Esophagus (tissue), 2 donors: ENCODE data around the gene DNAJC16. TPM values are rescaled to one million over a fixed set of nuclear protein-coding genes. Genes with fewer than 3 reads are reported as not detected.
A peak's percentile ranks its signal among the peaks of the same experiment; 100 is the strongest.

ENCODE experiments used
- H3K27ac ChIP-seq, 2 donors: one replicate each; pipeline ENCODE4 v1.5.1; 2013; ENCODE audit warnings: low read depth in 2 of 2, mild to moderate bottlenecking in 2 of 2, inconsistent platforms in 1 of 2, low read length in 1 of 2, moderate library complexity in 1 of 2
- H3K27me3 ChIP-seq, 2 donors: one replicate each; pipeline ENCODE4 v1.6.1; 2013; ENCODE audit warnings: low read length in 2 of 2, control low read depth in 1 of 2, mild to moderate bottlenecking in 1 of 2; ENCODE audit not compliant: insufficient read depth in 2 of 2, control insufficient read depth in 1 of 2
- H3K36me3 ChIP-seq, 2 donors: one replicate each; pipeline ENCODE4 v1.6.1; 2013; ENCODE audit warnings: low read length in 1 of 2; ENCODE audit not compliant: control insufficient read depth in 2 of 2, insufficient read depth in 2 of 2
- H3K4me1 ChIP-seq, 2 donors: one replicate each; pipeline ENCODE4 v1.6.1; 2013; ENCODE audit warnings: low read length in 1 of 2; ENCODE audit not compliant: control insufficient read depth in 2 of 2, insufficient read depth in 2 of 2
- H3K4me3 ChIP-seq, 2 donors: one replicate each; pipeline ENCODE4 v1.5.1; 2013; ENCODE audit warnings: low read length in 2 of 2, mild to moderate bottlenecking in 2 of 2, low read depth in 1 of 2, moderate library complexity in 1 of 2
- H3K9me3 ChIP-seq, 2 donors: one replicate each; pipeline ENCODE4 v1.6.1; 2013; ENCODE audit warnings: mild to moderate bottlenecking in 2 of 2, low read depth in 1 of 2, low read length in 1 of 2, moderate library complexity in 1 of 2; ENCODE audit not compliant: control insufficient read depth in 2 of 2, insufficient read depth in 1 of 2
- WGBS, 2 donors: extraction: QIAGEN DNeasy Blood & Tissue Kit; methylation state at CpG; one replicate each; pipeline ENCODE4 v1.1.7; 2013; 5-methylcytosine and 5-hydroxymethylcytosine counted together
- polyA plus RNA-seq, 2 donors: library from polyadenylated mRNA; stranded (reverse); fragments of 200-250 nt; gene quantifications; one replicate each; pipeline ENCODE4 v1.2.3, GENCODE V29; 2013
- donor health status: healthy with polysubstance abuse.
- donor health status: Bipolar disorder and iron deficiency.

DNAJC16 gene
- polyA plus RNA-seq, 2 donors: 3.1 to 6.1 TPM

GRCh38 chr1:15526021-15526489 is 593 bp upstream of the DNAJC16 start:
- 10 to 12% methylated on average over 9 of the region's 9 CpGs for WGBS, 2 donors
- no peaks in the 10 kb centered on the region for H3K9me3 ChIP-seq
- peak overlapping the region in 1 of 2 donors; percentile 83 for H3K4me3 ChIP-seq
- H3K36me3 ChIP-seq: no peaks in the 10 kb centered on the region
- peak overlapping the region; percentile 93 to 97 for H3K27ac ChIP-seq
- no peaks in the 10 kb centered on the region for H3K4me1 ChIP-seq
- H3K27me3 ChIP-seq: no peaks in the 10 kb centered on the region

DNA sequence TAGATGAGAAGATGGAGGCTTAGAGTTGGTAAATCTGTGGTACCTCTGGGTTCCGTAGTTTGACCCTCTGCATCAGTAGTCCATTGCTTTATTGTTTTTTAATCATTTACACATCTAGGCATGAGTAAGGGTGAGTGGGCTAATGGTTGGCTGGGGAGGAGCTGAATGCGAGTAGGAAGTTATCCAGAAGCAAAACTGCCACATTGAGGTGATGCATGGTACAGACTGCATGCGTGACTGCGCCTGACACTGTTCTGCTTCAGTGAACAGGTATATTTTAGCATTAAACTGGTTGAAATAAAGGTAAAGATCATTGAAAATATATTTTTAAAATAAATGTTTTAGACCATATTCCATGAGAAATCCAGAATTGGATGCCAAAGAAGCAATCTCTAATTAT is 4.4 kb downstream of the DNAJC16 start:
- no peak overlapping the region for H3K27ac ChIP-seq
- no peak overlapping the region for H3K4me3 ChIP-seq
- H3K4me1 ChIP-seq: no peaks in the 10 kb centered on the region
- WGBS, 2 donors: 96% methylated on average over 4 of the region's 4 CpGs
- H3K9me3 ChIP-seq: no peaks in the 10 kb centered on the region
- no peaks in the 10 kb centered on the region for H3K27me3 ChIP-seq
- no peaks in the 10 kb centered on the region for H3K36me3 ChIP-seq

GRCh38 chr1:15531682-15532081 is 5.0 kb downstream of the DNAJC16 start:
- WGBS, 2 donors: 78 to 80% methylated on average over 2 of the region's 2 CpGs

GRCh38 chr1:15538771-15539170 is 12.1 kb downstream of the DNAJC16 start:
- 52 to 66% methylated on average over 6 of the region's 6 CpGs for WGBS, 2 donors
- H3K36me3 ChIP-seq: peaks cover 0 to 9% of the 10 kb centered on the region in 2 donors

More at GRCh38 chr1:15531682-15532081, 5.0 kb downstream of the DNAJC16 start:
- Histone ChIP-seq H3K4me3 (no peak overlapping the region), H3K27ac (no peak overlapping the region), H3K36me3 (no peaks in the 10 kb centered on the region), H3K9me3 (no peaks in the 10 kb centered on the region), H3K4me1 (no peaks in the 10 kb centered on the region), H3K27me3 (no peaks in the 10 kb centered on the region)

GRCh38 chr1:15540186-15540585 is 13.5 kb downstream of the DNAJC16 start:
- H3K4me1 ChIP-seq: no peaks in the 10 kb centered on the region
- H3K36me3 ChIP-seq: peaks cover 0 to 11% of the 10 kb centered on the region in 2 donors
- H3K27me3 ChIP-seq: no peaks in the 10 kb centered on the region
- H3K4me3 ChIP-seq: no peak overlapping the region
- no peak overlapping the region for H3K27ac ChIP-seq
- WGBS, 2 donors: 89 to 92% methylated on average over 8 of the region's 8 CpGs
- H3K9me3 ChIP-seq: no peaks in the 10 kb centered on the region

More at GRCh38 chr1:15538771-15539170, 12.1 kb downstream of the DNAJC16 start:
- H3K9me3 ChIP-seq: no peaks in the 10 kb centered on the region
- H3K4me1 ChIP-seq: no peaks in the 10 kb centered on the region
- H3K27me3 ChIP-seq: no peaks in the 10 kb centered on the region
- no peak overlapping the region for H3K27ac ChIP-seq
- H3K4me3 ChIP-seq: no peak overlapping the region

GRCh38 chr1:15541231-15541792 is 14.7 kb downstream of the DNAJC16 start:
- Histone ChIP-seq H3K4me1 (no peaks in the 10 kb centered on the region), H3K36me3 (peaks cover 0 to 14% of the 10 kb centered on the region in 2 donors), H3K27ac (no peak overlapping the region), H3K4me3 (no peak overlapping the region), H3K27me3 (no peaks in the 10 kb centered on the region), H3K9me3 (no peaks in the 10 kb centered on the region)
- 85 to 97% methylated on average over 4 of the region's 4 CpGs for WGBS, 2 donors

DNA sequence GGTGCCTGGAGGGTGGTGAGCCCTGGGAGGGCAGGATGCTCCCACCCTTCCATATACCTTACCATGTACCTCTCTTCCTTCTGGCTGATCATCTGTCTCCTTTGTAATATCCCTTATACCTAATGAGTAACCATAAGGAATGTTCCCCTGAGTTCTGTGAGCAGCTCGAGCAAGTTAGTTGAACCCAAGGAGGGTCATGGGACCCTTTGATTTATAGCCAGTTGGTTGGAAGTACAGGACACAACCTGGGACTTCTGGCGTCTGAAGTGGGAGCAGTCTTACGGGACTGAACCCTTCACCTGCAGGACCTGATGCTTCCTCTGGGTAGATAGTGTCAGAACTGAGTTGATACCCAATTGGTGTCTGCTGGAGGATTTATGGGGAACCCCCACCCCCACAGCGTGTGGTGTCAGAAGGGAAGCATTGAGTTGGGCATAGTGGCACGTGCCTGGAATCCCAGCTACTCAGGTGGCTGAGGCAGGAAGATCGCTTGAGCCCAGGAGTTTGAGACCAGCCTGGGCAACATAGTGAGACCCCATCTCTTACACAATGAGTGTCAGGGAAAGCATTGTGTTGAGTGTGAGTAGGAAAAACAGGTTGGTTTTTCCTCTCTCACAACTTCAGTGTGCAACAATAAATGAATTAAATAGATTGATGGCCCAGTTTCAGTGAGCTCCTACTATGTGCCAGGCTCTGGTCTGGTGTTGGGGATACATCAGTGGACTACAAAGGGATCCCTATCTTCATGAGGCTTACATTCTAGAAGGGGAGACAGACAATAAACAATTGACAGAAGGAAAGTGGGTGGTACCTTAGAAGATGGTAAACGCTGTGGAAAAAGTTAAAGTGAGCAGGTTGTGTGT is 16.0 kb downstream of the DNAJC16 start:
- peaks cover 0 to 17% of the 10 kb centered on the region in 2 donors for H3K36me3 ChIP-seq
- H3K4me1 ChIP-seq: no peaks in the 10 kb centered on the region
- no peaks in the 10 kb centered on the region for H3K9me3 ChIP-seq
- no peak overlapping the region for H3K4me3 ChIP-seq
- 82 to 92% methylated on average over 7 of the region's 7 CpGs for WGBS, 2 donors
- no peaks in the 10 kb centered on the region for H3K27me3 ChIP-seq
- no peak overlapping the region for H3K27ac ChIP-seq

DNA sequence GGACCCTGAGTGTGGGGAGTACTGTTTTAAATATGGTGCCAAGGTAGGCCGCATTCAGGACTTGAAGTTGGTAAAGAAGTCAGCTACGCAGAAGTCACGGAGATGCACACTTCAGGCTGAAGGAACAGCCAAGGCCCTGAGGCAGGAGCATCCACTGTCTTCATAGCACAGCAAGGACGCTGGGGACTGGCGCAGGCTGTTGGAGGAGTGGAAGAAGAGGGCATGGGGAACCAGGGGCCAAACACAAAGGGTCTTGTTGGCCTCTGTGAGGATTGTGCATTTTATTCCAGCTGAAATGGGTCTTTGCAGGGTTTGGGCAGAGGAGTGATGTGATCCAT is 16.6 kb downstream of the DNAJC16 start:
- Histone ChIP-seq H3K9me3 (no peaks in the 10 kb centered on the region), H3K4me1 (no peaks in the 10 kb centered on the region), H3K4me3 (no peak overlapping the region), H3K27ac (no peak overlapping the region), H3K27me3 (no peaks in the 10 kb centered on the region), H3K36me3 (peaks cover 0 to 19% of the 10 kb centered on the region in 2 donors)
- 86 to 95% methylated on average over 5 of the region's 5 CpGs for WGBS, 2 donors

GRCh38 chr1:15543589-15544568 is 17.2 kb downstream of the DNAJC16 start:
- 91 to 93% methylated on average over 12 of the region's 12 CpGs for WGBS, 2 donors
- Histone ChIP-seq H3K27ac (no peak overlapping the region), H3K4me1 (no peaks in the 10 kb centered on the region), H3K9me3 (no peaks in the 10 kb centered on the region), H3K27me3 (no peaks in the 10 kb centered on the region), H3K36me3 (peaks cover 0 to 19% of the 10 kb centered on the region in 2 donors), H3K4me3 (no peak overlapping the region)
